Gastroesophageal sphincter (tissue), 4 donors: ENCODE data around the gene BCAS3. TPM values are rescaled to one million over a fixed set of nuclear protein-coding genes. Genes with fewer than 3 reads are reported as not detected.
A peak's percentile ranks its signal among the peaks of the same experiment; 100 is the strongest.

ENCODE experiments used
- ATAC-seq: fragments of 150-250 bp; one replicate; pipeline ENCODE4 v1.9.1; 2016; ENCODE audit warnings: mild to moderate bottlenecking, moderate library complexity
- H3K27ac ChIP-seq, 4 donors: fragments of 200-600 bp; sonication (generic) in 3 of 4; 1 replicate in 3 of 4; 2 replicates in 1 of 4; pipeline ENCODE4 v1.5.1; 2016 to 2019
- H3K27me3 ChIP-seq: fragments of 200-600 bp; sonication (generic); one replicate; pipeline ENCODE4 v1.5.1; 2019
- H3K36me3 ChIP-seq, 2 donors: fragments of 200-600 bp; sonication (generic); one replicate each; pipeline ENCODE4 v1.5.1; 2019; ENCODE audit warnings: control low read depth in 1 of 2
- H3K4me1 ChIP-seq, 3 donors: fragments of 200-600 bp; sonication (generic); 1 replicate in 2 of 3; 2 replicates in 1 of 3; pipeline ENCODE4 v1.5.1; 2016 to 2019; ENCODE audit warnings: control low read depth in 2 of 3
- H3K4me3 ChIP-seq, 2 donors: fragments of 200-600 bp; sonication (generic); one replicate each; pipeline ENCODE4 v1.5.1; 2019; ENCODE audit warnings: mild to moderate bottlenecking in 1 of 2, moderate library complexity in 1 of 2
- H3K9me3 ChIP-seq, 3 donors: fragments of 200-600 bp; sonication (generic); one replicate each; pipeline ENCODE4 v1.5.1; 2017 to 2019; ENCODE audit warnings: control low read depth in 2 of 3
- CTCF ChIP-seq, 4 experiments: fragments of 200-600 bp in 2 of 4; fragments of 450-650 bp in 2 of 4; sonication (generic) in 1 of 4; IDR thresholded peaks; one replicate each; pipeline ENCODE4 v1.5.1; 2017 to 2019; ENCODE audit warnings: antibody characterized with exemption in 4 of 4, mild to moderate bottlenecking in 2 of 4, moderate library complexity in 2 of 4
- EP300 ChIP-seq: sonication (generic); formaldehyde crosslinking; IDR thresholded peaks from one replicate; pipeline ENCODE4 v1.6.1; 2017; ENCODE audit warnings: antibody characterized with exemption, mild to moderate bottlenecking
- POLR2A ChIP-seq, 2 donors: fragments of 450-650 bp; IDR thresholded peaks; one replicate each; pipeline ENCODE4 v1.6.1; 2017; ENCODE audit warnings: antibody characterized with exemption in 2 of 2, mild to moderate bottlenecking in 2 of 2, moderate library complexity in 1 of 2
- POLR2AphosphoS5 ChIP-seq: sonication (generic); formaldehyde crosslinking; IDR thresholded peaks from one replicate; pipeline ENCODE4 v1.6.1; 2017; ENCODE audit warnings: antibody characterized with exemption
- WGBS, 2 donors: methylation state at CpG; one replicate each; pipeline ENCODE4 v1.1.5; 2018; ENCODE audit warnings: low coverage in 1 of 2; 5-methylcytosine and 5-hydroxymethylcytosine counted together
- total RNA-seq, 4 donors: library from RNA; depleted of rRNA; stranded (reverse); fragments of >200 nt; gene quantifications; one replicate each; pipeline ENCODE4 v1.1.0, GENCODE V29; 2016

Gene BCAS3
- total RNA-seq, 4 donors from 2014 or later, result 18.8 to 37.0 (median 34.5) TPM

GRCh38 chr17:61403801-61404662, 726.4 kb downstream of the BCAS3 start:
- H3K27me3 ChIP-seq, result peaks cover 78% of the 10 kb centered on the region
- peaks cover 0 to 95% (median 20%) of the 10 kb centered on the region in 3 donors for H3K4me1 ChIP-seq
- WGBS, 2 donors, result 41 to 43% methylated on average over 10 to 18 of the region's 66 CpGs

DNA sequence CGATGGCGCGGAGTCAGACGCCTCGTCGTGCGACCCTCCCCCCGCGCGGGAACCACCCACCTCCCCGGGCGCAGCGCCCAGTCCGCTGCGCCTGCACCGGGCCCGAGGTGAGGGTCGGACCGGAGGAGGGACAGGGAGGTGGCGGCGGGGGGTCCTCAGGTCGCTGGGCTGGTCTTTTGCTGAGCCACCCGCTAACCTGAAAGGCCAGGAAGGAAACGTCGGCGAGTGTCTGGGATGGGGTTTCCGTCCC, 726.9 kb downstream of the BCAS3 start:
- H3K27ac ChIP-seq, result peak overlapping the region in 2 of 4 donors; percentile 57 to 94
- no CpG with 5 or more reads among the region's 27 CpGs for WGBS, 2 donors
- H3K4me1 ChIP-seq, result peaks cover 0 to 93% (median 15%) of the 10 kb centered on the region in 3 donors
- peaks cover 0 to 42% of the 10 kb centered on the region in 2 donors for H3K36me3 ChIP-seq
- peaks cover 72% of the 10 kb centered on the region for H3K27me3 ChIP-seq
- H3K4me3 ChIP-seq, result peak overlapping the region in 1 of 2 donors; percentile 57
- no peak for ATAC-seq
- TF ChIP-seq EP300, result no peak
- TF ChIP-seq CTCF (IDR thresholded peaks at IDR 0.05), result no peak
- no peak for TF ChIP-seq POLR2AphosphoS5
- TF ChIP-seq POLR2A (IDR thresholded peaks at IDR 0.05), result no peak
- no peaks in the 10 kb centered on the region for H3K9me3 ChIP-seq

More at GRCh38 chr17:61403801-61404662, 726.4 kb downstream of the BCAS3 start:
- TF ChIP-seq POLR2AphosphoS5 (no peak), CTCF (IDR thresholded peaks at IDR 0.05) (no peak), POLR2A (IDR thresholded peaks at IDR 0.05) (no peak), EP300 (no peak)
- H3K4me3 ChIP-seq, result peak overlapping the region in 1 of 2 donors; percentile 57
- H3K36me3 ChIP-seq, result peaks cover 0 to 42% of the 10 kb centered on the region in 2 donors
- H3K27ac ChIP-seq, result peak overlapping the region in 3 of 4 donors; percentile 3 to 94 (median 57)
- ATAC-seq, result no peak
- no peaks in the 10 kb centered on the region for H3K9me3 ChIP-seq

GRCh38 chr17:61404913-61405685, 727.4 kb downstream of the BCAS3 start:
- WGBS, 2 donors, result 40% methylated on average over 1 of the region's 71 CpGs; no CpG with 5 or more reads in 1 of the 2 donors
- Histone ChIP-seq H3K9me3 (no peaks in the 10 kb centered on the region), H3K27me3 (peaks cover 73% of the 10 kb centered on the region), H3K4me1 (peaks cover 0 to 95% (median 19%) of the 10 kb centered on the region in 3 donors), H3K4me3 (peak overlapping the region in 1 of 2 donors; percentile 57), H3K27ac (peak overlapping the region in 3 of 4 donors; percentile 39 to 94 (median 57)), H3K36me3 (peaks cover 0 to 42% of the 10 kb centered on the region in 2 donors)
- TF ChIP-seq EP300 (no peak), POLR2AphosphoS5 (no peak), CTCF (IDR thresholded peaks at IDR 0.05) (no peak), POLR2A (IDR thresholded peaks at IDR 0.05) (no peak)
- no peak for ATAC-seq

GRCh38 chr17:61405686-61406536, 728.3 kb downstream of the BCAS3 start:
- peaks cover 0 to 42% of the 10 kb centered on the region in 2 donors for H3K36me3 ChIP-seq
- TF ChIP-seq EP300 (no peak), POLR2A (IDR thresholded peaks at IDR 0.05) (no peak), POLR2AphosphoS5 (no peak), CTCF (IDR thresholded peaks at IDR 0.05) (no peak)
- H3K9me3 ChIP-seq, result no peaks in the 10 kb centered on the region
- 74% methylated on average over 2 of the region's 37 CpGs; no CpG with 5 or more reads in 1 of the 2 donors for WGBS, 2 donors
- peak overlapping the region in 3 of 4 donors; percentile 57 to 94 (median 58) for H3K27ac ChIP-seq
- peaks cover 73% of the 10 kb centered on the region for H3K27me3 ChIP-seq
- peak overlapping the region in 1 of 2 donors; percentile 57 for H3K4me3 ChIP-seq
- no peak for ATAC-seq
- H3K4me1 ChIP-seq, result peaks cover 0 to 97% (median 25%) of the 10 kb centered on the region in 3 donors
